Measurements from ENCODE around the gene FAM50B. TPM values are rescaled to one million over a fixed set of nuclear protein-coding genes. Genes with fewer than 3 reads are reported as not detected.
"Not testable (repeated sequence)": the region's sequence is repeated elsewhere in the genome, so short reads cannot be mapped to it uniquely, and the experiment has no call there.

FAM50B gene
- polyA plus RNA-seq, 3 donors: 12.2 to 17.0 (median 14.0) TPM

GRCh38 chr6:3841711-3842565, 7.2 kb upstream of the FAM50B start:
- DNase-seq: no peak

- no peak for DNase-seq
Observed at GRCh38 chr6:3843379-3844096, 5.6 kb upstream of the FAM50B start.

- DNase-seq: no peak
Observed at GRCh38 chr6:3844097-3844463, 5.1 kb upstream of the FAM50B start.

- DNase-seq: no peak
Observed at GRCh38 chr6:3847521-3847920, 1.7 kb upstream of the FAM50B start.

- DNase-seq: no peak
Observed at GRCh38 chr6:3848380-3848779, 793 bp upstream of the FAM50B start.

GRCh38 chr6:3849681-3850450, 693 bp downstream of the FAM50B start:
- DNase-seq: no peak

GRCh38 chr6:3850451-3851203, 1.5 kb downstream of the FAM50B start:
- no peak for DNase-seq

GRCh38 chr6:3851839-3852238, 2.7 kb downstream of the FAM50B start:
- no peak for DNase-seq

- no peak for DNase-seq
Observed at GRCh38 chr6:3852391-3852790, 3.2 kb downstream of the FAM50B start.

GRCh38 chr6:3855866-3856265, 6.7 kb downstream of the FAM50B start:
- no peak for DNase-seq

- DNase-seq: no peak
Observed at GRCh38 chr6:3856576-3856975, 7.4 kb downstream of the FAM50B start.

- DNase-seq: no peak
Observed at GRCh38 chr6:3857468-3858456, 8.6 kb downstream of the FAM50B start.

- DNase-seq: no peak
Observed at GRCh38 chr6:3859878-3860552, 10.8 kb downstream of the FAM50B start.

- DNase-seq: no peak
Observed at GRCh38 chr6:3861424-3861823, 12.3 kb downstream of the FAM50B start.

- no peak for DNase-seq
Observed at GRCh38 chr6:3862038-3862437, 12.9 kb downstream of the FAM50B start.

- not testable (repeated sequence) for DNase-seq
Observed at GRCh38 chr6:3863322-3863721, 14.1 kb downstream of the FAM50B start.

- no peak for DNase-seq
Observed at GRCh38 chr6:3865463-3865862, 16.3 kb downstream of the FAM50B start.

GRCh38 chr6:3867641-3868502, 18.7 kb downstream of the FAM50B start:
- DNase-seq: no peak

GRCh38 chr6:3868544-3868943, 19.4 kb downstream of the FAM50B start:
- no peak for DNase-seq
